ENCODE results near the gene LLGL2.

GRCh38 chr17:75621489-75621888 is 96.0 kb downstream of the LLGL2 start:
- TF ChIP-seq CTCF (IDR thresholded peaks at IDR 0.05) (no peak), ZFX (IDR thresholded peaks at IDR 0.05; ENCODE audit: borderline replicate concordance) (no peak)

Data from 22Rv1 (cell line).